MM.1S (cell line): Measurements from ENCODE around the gene CDH6.

ENCODE experiments used
- DNase-seq: peaks from one replicate; pipeline ENCODE4 v3.0.0-alpha.2; 2015
- H2AFZ ChIP-seq: fragments of 300-600 bp; sonication (generic); 2 replicates; pipeline ENCODE4 v1.6.0; 2016; ENCODE audit warnings: antibody characterized with exemption, low read length
- H3F3A ChIP-seq: fragments of 300-600 bp; sonication (generic); 2 replicates; pipeline ENCODE4 v1.6.1; 2016; ENCODE audit warnings: mild to moderate bottlenecking, antibody characterized with exemption, low read length, moderate library complexity, mixed read lengths; ENCODE audit not compliant: insufficient read depth
- H3K27ac ChIP-seq: fragments of 300-600 bp; sonication (generic); 2 replicates; pipeline ENCODE4 v1.5.1; 2016; ENCODE audit warnings: mild to moderate bottlenecking, low read length
- H3K27me3 ChIP-seq: fragments of 300-600 bp; sonication (generic); replicated peaks from 2 replicates; pipeline ENCODE4 v1.6.0; 2016; ENCODE audit warnings: low read length; ENCODE audit not compliant: insufficient read depth
- H3K36me3 ChIP-seq: fragments of 300-600 bp; sonication (generic); replicated peaks from 2 replicates; pipeline ENCODE4 v1.6.1; 2016; ENCODE audit warnings: mild to moderate bottlenecking, low read length, mixed read lengths; ENCODE audit not compliant: insufficient read depth
- H3K4me1 ChIP-seq: fragments of 300-600 bp; sonication (generic); 2 replicates; pipeline ENCODE4 v1.6.1; 2016; ENCODE audit warnings: low read length, mixed read lengths
- H3K4me2 ChIP-seq: fragments of 300-600 bp; sonication (generic); 2 replicates; pipeline ENCODE4 v1.6.0; 2016; ENCODE audit warnings: low read depth, low read length
- H3K4me3 ChIP-seq: fragments of 300-600 bp; sonication (generic); 2 replicates; pipeline ENCODE4 v1.5.1; 2016; ENCODE audit warnings: low read length, mixed read lengths
- H3K79me2 ChIP-seq: fragments of 300-600 bp; sonication (generic); 2 replicates; pipeline ENCODE4 v1.6.1; 2016; ENCODE audit warnings: mixed run types, low read length, mixed read lengths
- H3K9ac ChIP-seq: fragments of 300-600 bp; sonication (generic); 2 replicates; pipeline ENCODE4 v1.6.1; 2016; ENCODE audit warnings: low read length, mixed read lengths
- H3K9me2 ChIP-seq: fragments of 300-600 bp; sonication (generic); replicated peaks from 2 replicates; pipeline ENCODE4 v1.6.1; 2016; ENCODE audit warnings: mild to moderate bottlenecking, low read length, mixed read lengths; ENCODE audit not compliant: insufficient read depth
- H3K9me3 ChIP-seq: fragments of 300-600 bp; sonication (generic); replicated peaks from 2 replicates; pipeline ENCODE4 v1.6.1; 2016; ENCODE audit warnings: mild to moderate bottlenecking, low read length, mixed read lengths; ENCODE audit not compliant: insufficient read depth
- H4K20me1 ChIP-seq: fragments of 300-600 bp; sonication (generic); 2 replicates; pipeline ENCODE4 v1.6.1; 2016; ENCODE audit warnings: mild to moderate bottlenecking, low read length, moderate library complexity, mixed read lengths; ENCODE audit not compliant: insufficient read depth
- EZH2 ChIP-seq: fragments of 300-600 bp; sonication (generic); optimal IDR thresholded peaks from 2 replicates; pipeline ENCODE3; 2017; ENCODE audit warnings: low read depth, mild to moderate bottlenecking, antibody characterized with exemption, low read length, mixed read lengths
- EZH2phosphoT487 ChIP-seq: fragments of 300-600 bp; sonication (generic); IDR thresholded peaks from 2 replicates; pipeline ENCODE4 v1.6.1; 2018; ENCODE audit warnings: antibody characterized with exemption, low read length
- TF ChIP-seq, protein P1 (sequence below): fragments of 300-600 bp; sonication (generic); IDR thresholded peaks from 2 replicates; pipeline ENCODE4 v1.5.1; 2016; ENCODE audit warnings: antibody characterized with exemption, low read length, mixed read lengths

CDH6 gene

DNA sequence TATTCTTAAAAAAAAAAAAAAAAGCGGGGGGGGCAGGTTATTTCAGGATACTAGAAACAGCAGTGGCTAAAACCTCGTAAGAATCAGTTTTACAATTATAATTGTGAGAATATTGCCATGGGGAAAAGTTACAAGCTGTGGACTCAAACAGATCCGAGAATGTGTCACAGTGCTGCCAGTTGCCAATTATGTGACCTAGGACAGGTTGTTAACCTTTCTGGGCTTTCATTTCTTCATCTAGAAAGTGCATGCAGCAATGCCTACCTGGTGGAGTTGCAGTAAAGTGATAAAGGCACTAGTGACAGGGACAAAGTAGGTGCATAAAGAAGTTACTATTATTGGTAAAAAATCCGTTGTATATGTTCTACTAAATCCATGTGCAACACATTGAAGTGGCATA lies 75.8 kb downstream of the CDH6 start:
- Histone ChIP-seq H3K79me2 (no peaks in the 10 kb centered on the region), H4K20me1 (no peaks in the 10 kb centered on the region), H3K27me3 (no peaks in the 10 kb centered on the region), H3K4me2 (no peak overlapping the region), H3K27ac (no peak overlapping the region), H3F3A (no peaks in the 10 kb centered on the region), H3K9me3 (no peaks in the 10 kb centered on the region), H3K9ac (no peak overlapping the region), H3K36me3 (no peaks in the 10 kb centered on the region), H3K4me1 (no peaks in the 10 kb centered on the region), H2AFZ (no peak overlapping the region), H3K4me3 (no peak overlapping the region), H3K9me2 (no peaks in the 10 kb centered on the region)
- no peak for DNase-seq
- TF ChIP-seq EZH2phosphoT487 (no peak), EZH2 (no peak)
- TF ChIP-seq, protein P1, sequence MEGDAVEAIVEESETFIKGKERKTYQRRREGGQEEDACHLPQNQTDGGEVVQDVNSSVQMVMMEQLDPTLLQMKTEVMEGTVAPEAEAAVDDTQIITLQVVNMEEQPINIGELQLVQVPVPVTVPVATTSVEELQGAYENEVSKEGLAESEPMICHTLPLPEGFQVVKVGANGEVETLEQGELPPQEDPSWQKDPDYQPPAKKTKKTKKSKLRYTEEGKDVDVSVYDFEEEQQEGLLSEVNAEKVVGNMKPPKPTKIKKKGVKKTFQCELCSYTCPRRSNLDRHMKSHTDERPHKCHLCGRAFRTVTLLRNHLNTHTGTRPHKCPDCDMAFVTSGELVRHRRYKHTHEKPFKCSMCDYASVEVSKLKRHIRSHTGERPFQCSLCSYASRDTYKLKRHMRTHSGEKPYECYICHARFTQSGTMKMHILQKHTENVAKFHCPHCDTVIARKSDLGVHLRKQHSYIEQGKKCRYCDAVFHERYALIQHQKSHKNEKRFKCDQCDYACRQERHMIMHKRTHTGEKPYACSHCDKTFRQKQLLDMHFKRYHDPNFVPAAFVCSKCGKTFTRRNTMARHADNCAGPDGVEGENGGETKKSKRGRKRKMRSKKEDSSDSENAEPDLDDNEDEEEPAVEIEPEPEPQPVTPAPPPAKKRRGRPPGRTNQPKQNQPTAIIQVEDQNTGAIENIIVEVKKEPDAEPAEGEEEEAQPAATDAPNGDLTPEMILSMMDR, result no peak

DNA sequence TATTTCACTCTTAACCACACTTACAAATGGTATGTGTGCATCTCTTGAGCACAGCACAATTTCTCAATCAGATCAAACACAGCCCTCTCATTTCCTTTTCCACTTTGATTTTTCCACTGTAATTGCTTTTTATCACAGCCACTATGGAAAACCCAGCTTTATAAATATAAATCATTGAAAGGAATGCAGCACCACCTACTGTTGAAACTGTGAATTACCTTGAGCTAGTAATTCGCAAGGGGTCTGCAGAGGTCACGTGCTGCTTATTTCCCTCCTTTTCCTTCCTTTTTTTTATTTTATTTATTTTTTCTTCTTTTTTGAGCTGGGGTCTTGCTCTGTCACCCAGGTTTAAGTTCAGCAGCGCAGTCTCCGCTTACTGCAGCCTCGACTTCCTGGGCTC lies 76.9 kb downstream of the CDH6 start:
- Histone ChIP-seq H3K27me3 (no peaks in the 10 kb centered on the region), H3F3A (no peaks in the 10 kb centered on the region), H3K4me3 (no peak overlapping the region), H3K36me3 (no peaks in the 10 kb centered on the region), H3K9me3 (no peaks in the 10 kb centered on the region), H3K27ac (no peak overlapping the region), H4K20me1 (no peaks in the 10 kb centered on the region), H2AFZ (no peak overlapping the region), H3K4me2 (no peak overlapping the region), H3K4me1 (no peaks in the 10 kb centered on the region), H3K9ac (no peak overlapping the region), H3K79me2 (no peaks in the 10 kb centered on the region), H3K9me2 (no peaks in the 10 kb centered on the region)
- DNase-seq, result peak; percentile 9
- TF ChIP-seq EZH2 (no peak), EZH2phosphoT487 (no peak)
- TF ChIP-seq, protein P1, result peak; percentile 51

DNA sequence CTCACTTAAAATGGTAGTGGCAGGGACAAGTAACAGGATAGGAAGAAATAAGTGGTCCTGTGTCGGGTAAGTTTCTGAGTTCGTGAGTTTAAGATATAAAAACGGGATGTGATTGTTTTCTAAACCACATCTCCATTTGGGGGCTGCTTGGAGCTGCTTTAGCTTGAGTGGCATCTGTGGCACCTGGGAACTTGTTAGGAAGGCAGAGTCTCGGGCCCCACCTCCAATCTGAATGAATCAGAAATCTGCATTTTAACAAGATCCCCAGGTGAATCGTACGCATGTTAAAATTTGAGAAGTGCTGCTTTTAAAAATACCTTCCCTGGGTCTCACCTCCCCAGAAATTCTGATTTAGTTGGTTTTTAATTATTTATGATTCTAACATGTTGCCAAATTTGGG lies 78.1 kb downstream of the CDH6 start:
- H3F3A ChIP-seq, result no peaks in the 10 kb centered on the region
- H3K4me1 ChIP-seq, result no peaks in the 10 kb centered on the region
- H4K20me1 ChIP-seq, result no peaks in the 10 kb centered on the region
- TF ChIP-seq EZH2phosphoT487, result no peak
- no peak for TF ChIP-seq EZH2
- TF ChIP-seq, protein P1, result no peak
- no peak for DNase-seq
- no peak overlapping the region for H2AFZ ChIP-seq
- no peak overlapping the region for H3K4me3 ChIP-seq
- H3K36me3 ChIP-seq, result no peaks in the 10 kb centered on the region
- no peak overlapping the region for H3K4me2 ChIP-seq
- no peaks in the 10 kb centered on the region for H3K9me3 ChIP-seq
- no peak overlapping the region for H3K9ac ChIP-seq
- H3K27ac ChIP-seq, result no peak overlapping the region
- H3K27me3 ChIP-seq, result no peaks in the 10 kb centered on the region
- no peaks in the 10 kb centered on the region for H3K79me2 ChIP-seq
- H3K9me2 ChIP-seq, result no peaks in the 10 kb centered on the region

DNA sequence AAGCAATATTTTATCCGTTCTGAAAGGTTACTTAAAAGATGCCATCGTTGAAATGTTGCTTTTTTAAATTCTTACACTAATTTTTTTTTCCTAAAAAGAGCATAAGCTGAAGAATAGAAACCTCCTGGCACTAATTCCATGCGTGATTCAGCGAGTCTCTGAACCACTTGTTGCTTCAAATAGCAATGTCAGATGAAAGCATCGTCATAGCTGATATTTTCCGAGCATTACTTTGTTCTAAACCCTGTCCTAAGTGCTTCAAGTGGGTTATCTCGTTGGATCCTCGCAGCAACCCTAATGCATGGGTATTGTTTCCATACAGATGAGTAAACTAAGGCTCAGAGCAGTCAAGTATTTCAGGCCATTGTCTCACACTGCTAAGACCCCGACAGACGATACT lies 79.7 kb downstream of the CDH6 start:
- H3K4me2 ChIP-seq, result no peak overlapping the region
- H4K20me1 ChIP-seq, result no peaks in the 10 kb centered on the region
- no peaks in the 10 kb centered on the region for H3K9me2 ChIP-seq
- TF ChIP-seq EZH2phosphoT487, result no peak
- TF ChIP-seq EZH2, result no peak
- TF ChIP-seq, protein P1, result no peak
- H3K27ac ChIP-seq, result no peak overlapping the region
- H3K4me3 ChIP-seq, result no peak overlapping the region
- H3K9me3 ChIP-seq, result no peaks in the 10 kb centered on the region
- H3K79me2 ChIP-seq, result no peaks in the 10 kb centered on the region
- no peak overlapping the region for H3K9ac ChIP-seq
- H3F3A ChIP-seq, result no peaks in the 10 kb centered on the region
- H3K27me3 ChIP-seq, result no peaks in the 10 kb centered on the region
- no peak overlapping the region for H2AFZ ChIP-seq
- H3K4me1 ChIP-seq, result no peaks in the 10 kb centered on the region
- H3K36me3 ChIP-seq, result no peaks in the 10 kb centered on the region
- no peak for DNase-seq
